Adrenal gland (tissue), 12 donors: Measurements from ENCODE around the gene MKKS. TPM values are rescaled to one million over a fixed set of nuclear protein-coding genes. Genes with fewer than 3 reads are reported as not detected.

Experiments used
- DNase-seq, 7 donors: peaks; one replicate each; pipeline ENCODE4 v3.0.0-alpha.2; 2019 to 2020
- H3K27ac ChIP-seq, 5 donors: fragments of 200-600 bp; sonication (generic) in 4 of 5; 1 replicate in 3 of 5; 2 replicates in 2 of 5; pipeline versions ENCODE4 v1.5.1 to v1.8.0; 2016 to 2020; ENCODE audit warnings: mild to moderate bottlenecking in 1 of 5
- H3K27me3 ChIP-seq: fragments of 200-600 bp; 2 replicates; pipeline ENCODE4 v1.8.0; 2021
- H3K36me3 ChIP-seq, 2 donors: fragments of 200-600 bp; replicated peaks in 1 of 2; 1 replicate in 1 of 2; 2 replicates in 1 of 2; pipeline versions ENCODE4 v1.5.1 to v1.8.0; 2018 to 2022
- H3K4me1 ChIP-seq, 2 donors: fragments of 200-600 bp; replicated peaks in 1 of 2; 1 replicate in 1 of 2; 2 replicates in 1 of 2; pipeline versions ENCODE4 v1.5.1 to v1.8.0; 2018 to 2021
- H3K4me3 ChIP-seq, 4 donors: fragments of 200-600 bp; sonication (generic) in 3 of 4; one replicate each; pipeline ENCODE4 v1.5.1; 2016 to 2018
- H3K9me3 ChIP-seq, 3 donors: fragments of 200-600 bp; sonication (generic) in 1 of 3; replicated peaks in 1 of 3; 1 replicate in 2 of 3; 2 replicates in 1 of 3; pipeline versions ENCODE4 v1.5.1 to v1.8.0; 2016 to 2021
- CTCF ChIP-seq, 6 experiments: fragments of 450-650 bp in 4 of 6; fragments of 200-600 bp in 2 of 6; sonication (generic) in 1 of 6; IDR thresholded peaks; 1 replicate in 5 of 6; 2 replicates in 1 of 6; pipeline versions ENCODE4 v1.5.1 to v1.8.0; 2016 to 2021; ENCODE audit warnings: antibody characterized with exemption in 6 of 6, mild to moderate bottlenecking in 2 of 6, moderate library complexity in 1 of 6
- POLR2A ChIP-seq, 2 donors: fragments of 450-650 bp; IDR thresholded peaks; one replicate each; pipeline ENCODE4 v1.6.1; 2017; ENCODE audit warnings: antibody characterized with exemption in 2 of 2, mild to moderate bottlenecking in 2 of 2, moderate library complexity in 1 of 2
- WGBS, 4 donors: extraction: QIAGEN DNeasy Blood & Tissue Kit in 2 of 4; methylation state at CpG; one replicate each; pipeline versions ENCODE4 v1.1.5 to v1.1.7; 2013 to 2017; 5-methylcytosine and 5-hydroxymethylcytosine counted together
- intact Hi-C, 2 donors: fragments of 100-400 bp; cut with DNase I; formaldehyde crosslinking; loops; one replicate each; pipeline versions ENCODE4 v1.14.1 to v1.15.0; 2022 to 2023
- polyA plus RNA-seq, 3 donors: library from polyadenylated mRNA; stranded (reverse); fragments of 200-250 nt in 2 of 3; fragments of 350-450 nt in 1 of 3; fragmentation: Illumina TruSeq in 1 of 3; extraction: RNeasy Lipid Tissue Mini Kit (QIAGEN cat#74804) in 1 of 3; gene quantifications; one replicate each; pipeline ENCODE4 v1.2.3, GENCODE V29; 2013 to 2014
- total RNA-seq, 9 donors: library from RNA; depleted of rRNA in 4 of 9; stranded (reverse); fragments of >200 nt in 4 of 9; fragments of 120-200 nt in 1 of 9; fragmentation: NEBNext Ultra II Directional in 1 of 9; extraction: Animal tissue kit (Norgen Biotek cat#: 25700) in 1 of 9; gene quantifications; one replicate each; pipeline versions ENCODE4 v1.1.0 to v1.2.4, GENCODE V29; 2013 to 2023
- donor health status: healthy with polysubstance abuse.
- donor health status: Bipolar disorder and iron deficiency.
- donor health status: DM: yes; HTN: yes; CAD: no.
- donor health status: DM: no; HTN: no; CAD: no.
- donor health status: DM: no; HTN: no; CAD: no.
- donor health status: DM: yes; HTN: yes; CAD: no.

The MKKS gene
- total and polyA plus RNA-seq, 12 donors: 6.1 to 29.1 (median 15.6) TPM

- Histone ChIP-seq H3K36me3 (no peaks in the 10 kb centered on the region), H3K9me3 (no peaks in the 10 kb centered on the region), H3K4me1 (peaks cover 0 to 13% of the 10 kb centered on the region in 2 donors), H3K4me3 (no peak overlapping the region), H3K27me3 (no peaks in the 10 kb centered on the region), H3K27ac (no peak overlapping the region)
- intact Hi-C loops: no loop called here
- TF ChIP-seq CTCF (IDR thresholded peaks at IDR 0.05) (no peak), POLR2A (IDR thresholded peaks at IDR 0.05) (no peak)
- DNase-seq: no peak
- 20 to 38% (median 35%) methylated on average over 6 of the region's 6 CpGs for WGBS, 4 donors
These were observed 80.8 kb downstream of the MKKS start for GRCh38 chr20:10352934-10353824.

Other genes starting within 250 kb of the MKKS start
- gene SNAP25, start 215.4 kb downstream of the MKKS start, total RNA-seq: 10 to 100 TPM in 4 of 9 donors, 1 to 10 TPM in 4, not detected in 1; 1.0 to 21.6 (median 8.3) TPM
- 10 to 100 TPM in 2 of 3 donors, 1 to 10 TPM in 1; 9.3 to 35.9 (median 26.1) TPM for gene SNAP25, start 215.4 kb downstream of the MKKS start, polyA plus RNA-seq
- gene SLX4IP, start 1.1 kb upstream of the MKKS start, total RNA-seq: 1 to 10 TPM; 3.8 to 8.2 (median 5.7) TPM
- 1 to 10 TPM; 2.8 to 7.3 (median 3.1) TPM for gene SLX4IP, start 1.1 kb upstream of the MKKS start, polyA plus RNA-seq
- gene JAG1, start 239.8 kb upstream of the MKKS start, total RNA-seq: 10 to 100 TPM in 7 of 9 donors, 1 to 10 TPM in 2; 7.9 to 22.0 (median 15.7) TPM
- 1 to 10 TPM; 6.8 to 8.5 (median 7.9) TPM for gene JAG1, start 239.8 kb upstream of the MKKS start, polyA plus RNA-seq